Gastroesophageal sphincter (tissue), 4 donors: ENCODE results near the gene ADAMTS3. TPM values are rescaled to one million over a fixed set of nuclear protein-coding genes. Genes with fewer than 3 reads are reported as not detected.
A peak's percentile ranks its signal among the peaks of the same experiment; 100 is the strongest.

Experiments
- ATAC-seq: fragments of 150-250 bp; one replicate; pipeline ENCODE4 v1.9.1; 2016; ENCODE audit warnings: mild to moderate bottlenecking, moderate library complexity
- H3K27ac ChIP-seq, 4 donors: fragments of 200-600 bp; sonication (generic) in 3 of 4; 1 replicate in 3 of 4; 2 replicates in 1 of 4; pipeline ENCODE4 v1.5.1; 2016 to 2019
- H3K27me3 ChIP-seq: fragments of 200-600 bp; sonication (generic); one replicate; pipeline ENCODE4 v1.5.1; 2019
- H3K36me3 ChIP-seq, 2 donors: fragments of 200-600 bp; sonication (generic); one replicate each; pipeline ENCODE4 v1.5.1; 2019; ENCODE audit warnings: control low read depth in 1 of 2
- H3K4me1 ChIP-seq, 3 donors: fragments of 200-600 bp; sonication (generic); 1 replicate in 2 of 3; 2 replicates in 1 of 3; pipeline ENCODE4 v1.5.1; 2016 to 2019; ENCODE audit warnings: control low read depth in 2 of 3
- H3K4me3 ChIP-seq, 2 donors: fragments of 200-600 bp; sonication (generic); one replicate each; pipeline ENCODE4 v1.5.1; 2019; ENCODE audit warnings: mild to moderate bottlenecking in 1 of 2, moderate library complexity in 1 of 2
- H3K9me3 ChIP-seq, 3 donors: fragments of 200-600 bp; sonication (generic); one replicate each; pipeline ENCODE4 v1.5.1; 2017 to 2019; ENCODE audit warnings: control low read depth in 2 of 3
- CTCF ChIP-seq, 4 experiments: fragments of 200-600 bp in 2 of 4; fragments of 450-650 bp in 2 of 4; sonication (generic) in 1 of 4; IDR thresholded peaks; one replicate each; pipeline ENCODE4 v1.5.1; 2017 to 2019; ENCODE audit warnings: antibody characterized with exemption in 4 of 4, mild to moderate bottlenecking in 2 of 4, moderate library complexity in 2 of 4
- EP300 ChIP-seq: sonication (generic); formaldehyde crosslinking; IDR thresholded peaks from one replicate; pipeline ENCODE4 v1.6.1; 2017; ENCODE audit warnings: antibody characterized with exemption, mild to moderate bottlenecking
- POLR2A ChIP-seq, 2 donors: fragments of 450-650 bp; IDR thresholded peaks; one replicate each; pipeline ENCODE4 v1.6.1; 2017; ENCODE audit warnings: antibody characterized with exemption in 2 of 2, mild to moderate bottlenecking in 2 of 2, moderate library complexity in 1 of 2
- POLR2AphosphoS5 ChIP-seq: sonication (generic); formaldehyde crosslinking; IDR thresholded peaks from one replicate; pipeline ENCODE4 v1.6.1; 2017; ENCODE audit warnings: antibody characterized with exemption
- WGBS, 2 donors: methylation state at CpG; one replicate each; pipeline ENCODE4 v1.1.5; 2018; ENCODE audit warnings: low coverage in 1 of 2; 5-methylcytosine and 5-hydroxymethylcytosine counted together
- total RNA-seq, 4 donors: library from RNA; depleted of rRNA; stranded (reverse); fragments of >200 nt; gene quantifications; one replicate each; pipeline ENCODE4 v1.1.0, GENCODE V29; 2016

ADAMTS3 gene
- total RNA-seq, 4 donors from 2014 or later = 0.31 to 3.0 (median 1.1) TPM

GRCh38 chr4:72468904-72469502 lies 100.0 kb downstream of the ADAMTS3 start:
- Histone ChIP-seq H3K4me3 (no peak overlapping the region), H3K9me3 (no peaks in the 10 kb centered on the region), H3K36me3 (no peaks in the 10 kb centered on the region), H3K27ac (no peak overlapping the region), H3K4me1 (no peaks in the 10 kb centered on the region), H3K27me3 (no peaks in the 10 kb centered on the region)
- ATAC-seq = no peak
- WGBS, 2 donors = 12 to 13% methylated on average over 1 of the region's 1 CpG
- peak in 3 of 4 experiments; percentile 27 to 54 (median 42) for TF ChIP-seq CTCF (IDR thresholded peaks at IDR 0.05)
- TF ChIP-seq EP300 = no peak

DNA sequence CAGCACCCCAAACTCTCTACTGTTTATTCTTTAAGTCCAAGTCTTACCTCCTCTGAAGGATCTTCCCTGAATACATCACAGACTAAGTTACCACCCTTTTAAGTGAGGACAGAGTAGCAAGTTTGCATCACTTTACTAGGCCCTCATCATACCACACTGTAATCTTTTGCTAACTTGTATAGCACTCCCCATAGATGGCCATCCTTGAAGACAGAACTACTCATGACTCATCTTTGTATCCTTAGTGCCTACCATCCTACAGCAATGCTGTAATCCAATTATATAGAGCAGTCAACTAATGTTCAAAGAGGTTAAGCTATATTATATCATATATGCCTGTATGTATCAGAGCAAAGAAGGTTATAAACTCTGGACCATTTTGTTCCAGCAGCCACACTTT lies 101.4 kb downstream of the ADAMTS3 start:
- H3K4me1 ChIP-seq = no peaks in the 10 kb centered on the region
- H3K27ac ChIP-seq = no peak overlapping the region
- no peaks in the 10 kb centered on the region for H3K27me3 ChIP-seq
- no peak overlapping the region for H3K4me3 ChIP-seq
- no peak for TF ChIP-seq POLR2A (IDR thresholded peaks at IDR 0.05)
- TF ChIP-seq POLR2AphosphoS5 = no peak
- TF ChIP-seq CTCF (IDR thresholded peaks at IDR 0.05) = no peak
- TF ChIP-seq EP300 = no peak
- no peaks in the 10 kb centered on the region for H3K9me3 ChIP-seq
- H3K36me3 ChIP-seq = no peaks in the 10 kb centered on the region
- no peak for ATAC-seq

DNA sequence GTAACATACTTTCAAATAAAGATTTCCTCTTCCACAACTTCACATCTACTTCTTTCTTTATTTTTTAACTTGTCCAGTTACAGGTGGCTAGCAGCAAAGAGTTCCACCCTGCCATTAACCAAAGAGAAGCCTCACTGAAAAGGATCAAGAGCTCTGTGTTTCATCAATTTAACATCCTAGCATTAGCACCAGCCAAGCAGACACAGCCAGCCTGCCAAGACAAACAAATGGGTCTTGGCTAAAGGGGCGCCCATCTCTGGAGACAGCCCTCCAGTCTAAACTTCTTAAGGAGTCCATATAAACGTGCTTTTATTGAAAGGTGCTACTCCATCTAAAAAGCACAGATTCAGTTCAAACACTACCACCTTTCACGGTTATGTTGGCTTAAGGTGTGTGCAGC lies 105.3 kb downstream of the ADAMTS3 start:
- no peaks in the 10 kb centered on the region for H3K9me3 ChIP-seq
- H3K4me1 ChIP-seq = no peaks in the 10 kb centered on the region
- TF ChIP-seq CTCF (IDR thresholded peaks at IDR 0.05) = no peak
- TF ChIP-seq EP300 = no peak
- TF ChIP-seq POLR2AphosphoS5 = no peak
- no peak for TF ChIP-seq POLR2A (IDR thresholded peaks at IDR 0.05)
- H3K36me3 ChIP-seq = no peaks in the 10 kb centered on the region
- no peak overlapping the region for H3K4me3 ChIP-seq
- H3K27me3 ChIP-seq = no peaks in the 10 kb centered on the region
- no peak overlapping the region for H3K27ac ChIP-seq
- WGBS, 2 donors = 0 to 33% methylated on average over 1 to 3 of the region's 3 CpGs
- no peak for ATAC-seq

GRCh38 chr4:72457158-72457557 lies 111.9 kb downstream of the ADAMTS3 start:
- Histone ChIP-seq H3K4me1 (no peaks in the 10 kb centered on the region), H3K4me3 (no peak overlapping the region), H3K36me3 (no peaks in the 10 kb centered on the region), H3K27ac (no peak overlapping the region), H3K27me3 (no peaks in the 10 kb centered on the region), H3K9me3 (no peaks in the 10 kb centered on the region)
- ATAC-seq = no peak
- whole genome bisulfite sequencing, 2 donors = 66 to 76% methylated on average over 3 of the region's 3 CpGs
- TF ChIP-seq CTCF (IDR thresholded peaks at IDR 0.05) (no peak), POLR2AphosphoS5 (no peak), POLR2A (IDR thresholded peaks at IDR 0.05) (no peak)

DNA sequence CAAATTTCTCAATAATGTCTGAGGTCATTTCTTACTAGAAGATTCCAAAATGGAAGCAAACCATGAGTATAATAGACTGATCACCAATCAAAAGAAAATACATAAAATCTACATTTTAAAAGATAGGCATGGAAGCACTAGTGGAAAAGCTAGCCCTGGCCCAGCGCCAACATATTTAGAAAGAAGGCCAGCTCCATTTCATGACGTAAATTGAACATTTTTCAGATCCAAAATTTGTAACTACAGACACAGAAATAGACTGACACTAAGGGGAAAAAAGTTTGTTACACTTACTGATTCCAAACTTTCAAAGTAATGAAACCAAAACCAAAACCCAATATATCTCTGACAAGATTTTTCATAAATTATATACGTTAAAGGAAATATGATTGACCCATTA lies 117.7 kb downstream of the ADAMTS3 start:
- Histone ChIP-seq H3K27ac (peak overlapping the region in 1 of 4 donors; percentile 39), H3K27me3 (no peaks in the 10 kb centered on the region), H3K9me3 (no peaks in the 10 kb centered on the region), H3K4me3 (no peak overlapping the region), H3K4me1 (no peaks in the 10 kb centered on the region), H3K36me3 (no peaks in the 10 kb centered on the region)
- ATAC-seq = no peak
- 27 to 30% methylated on average over 3 of the region's 3 CpGs for WGBS, 2 donors
- no peak for TF ChIP-seq POLR2A (IDR thresholded peaks at IDR 0.05)
- no peak for TF ChIP-seq CTCF (IDR thresholded peaks at IDR 0.05)
- TF ChIP-seq POLR2AphosphoS5 = no peak
- no peak for TF ChIP-seq EP300
